Type B pancreatic cell (in vitro differentiated cells): Measurements from ENCODE around the gene TRIO. TPM values are rescaled to one million over a fixed set of nuclear protein-coding genes. Genes with fewer than 3 reads are reported as not detected.
"Not testable (repeated sequence)": the region's sequence is repeated elsewhere in the genome, so short reads cannot be mapped to it uniquely, and the experiment has no call there.

Experiments used
- DNase-seq: peaks from one replicate; pipeline ENCODE4 v3.0.0; 2021; ENCODE audit warnings: mixed read lengths; ENCODE audit not compliant: unreplicated experiment; ENCODE audit errors: extremely low spot score
- H3K27ac Mint-ChIP-seq: 2 replicates; pipeline ENCODE4 v1.8.0; 2021; ENCODE audit warnings: mild to moderate bottlenecking, mixed read lengths
- H3K27me3 Mint-ChIP-seq: 2 replicates; pipeline ENCODE4 v1.8.0; 2021; ENCODE audit warnings: mixed read lengths
- H3K36me3 Mint-ChIP-seq: 2 replicates; pipeline ENCODE4 v1.8.0; 2021; ENCODE audit warnings: mixed read lengths
- H3K4me1 Mint-ChIP-seq: one replicate; pipeline ENCODE4 v1.8.0; 2021; ENCODE audit warnings: mixed read lengths; ENCODE audit not compliant: unreplicated experiment
- H3K4me3 Mint-ChIP-seq: 2 replicates; pipeline ENCODE4 v1.8.0; 2021; ENCODE audit warnings: mild to moderate bottlenecking, mixed read lengths
- H3K9me3 Mint-ChIP-seq: 2 replicates; pipeline ENCODE4 v1.8.0; 2021; ENCODE audit warnings: mixed read lengths
- CTCF ChIP-seq: fragments of 200-600 bp; sonication (generic); conservative IDR thresholded peaks from 2 replicates; pipeline ENCODE4 v1.5.0; 2021; ENCODE audit warnings: antibody characterized with exemption, mild to moderate bottlenecking
- total RNA-seq: library from RNA; stranded (reverse); gene quantifications from 2 replicates; pipeline ENCODE4 v1.2.1, GENCODE V29; 2021; ENCODE audit warnings: low replicate concordance

Gene TRIO
- total RNA-seq, 1 donor from 2014 or later: 145 TPM

GRCh38 chr5:14534773-14535172 is 391.6 kb downstream of the TRIO start:
- peaks cover 3% of the 10 kb centered on the region for H3K27me3 Mint-ChIP-seq
- H3K4me1 Mint-ChIP-seq: peaks cover 7% of the 10 kb centered on the region
- no peaks in the 10 kb centered on the region for H3K36me3 Mint-ChIP-seq
- no peak overlapping the region for H3K27ac Mint-ChIP-seq
- DNase-seq: no peak
- no peak overlapping the region for H3K4me3 Mint-ChIP-seq
- no peak for TF ChIP-seq CTCF
- no peaks in the 10 kb centered on the region for H3K9me3 Mint-ChIP-seq

- H3K36me3 Mint-ChIP-seq: no peaks in the 10 kb centered on the region
- DNase-seq: no peak
- TF ChIP-seq CTCF: no peak
- H3K27ac Mint-ChIP-seq: no peak overlapping the region
- H3K27me3 Mint-ChIP-seq: peaks cover 2% of the 10 kb centered on the region
- no peak overlapping the region for H3K4me3 Mint-ChIP-seq
- H3K9me3 Mint-ChIP-seq: peaks cover 10% of the 10 kb centered on the region
- no peaks in the 10 kb centered on the region for H3K4me1 Mint-ChIP-seq
These were observed 402.2 kb downstream of the TRIO start for GRCh38 chr5:14545308-14545707.

DNA sequence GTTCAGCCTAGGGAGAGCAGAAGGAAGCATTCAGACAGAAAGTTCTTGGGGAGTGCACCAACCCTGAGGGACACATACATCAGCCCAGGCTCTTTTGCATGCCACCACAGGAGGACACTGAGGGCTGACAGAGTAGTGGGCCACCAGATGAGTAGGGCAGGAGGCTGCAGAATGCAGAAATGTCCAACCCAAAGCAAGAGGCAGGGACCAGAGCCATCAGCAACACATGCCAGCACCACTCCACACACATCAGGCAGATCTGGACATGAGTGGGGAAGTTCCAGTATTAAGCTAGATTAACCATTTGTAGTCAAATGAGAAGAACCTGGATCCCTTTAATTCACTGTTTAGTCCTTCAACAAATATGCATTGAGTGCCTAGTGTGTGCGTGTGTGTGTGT is 402.7 kb downstream of the TRIO start:
- DNase-seq: no peak
- peaks cover 10% of the 10 kb centered on the region for H3K9me3 Mint-ChIP-seq
- H3K27ac Mint-ChIP-seq: no peak overlapping the region
- H3K4me3 Mint-ChIP-seq: no peak overlapping the region
- no peak for TF ChIP-seq CTCF
- H3K4me1 Mint-ChIP-seq: no peaks in the 10 kb centered on the region
- H3K36me3 Mint-ChIP-seq: no peaks in the 10 kb centered on the region
- H3K27me3 Mint-ChIP-seq: peaks cover 6% of the 10 kb centered on the region

- TF ChIP-seq CTCF: no peak
- DNase-seq: no peak
- Mint-ChIP-seq H3K4me3 (no peak overlapping the region), H3K36me3 (no peaks in the 10 kb centered on the region), H3K27me3 (peaks cover 6% of the 10 kb centered on the region), H3K9me3 (peaks cover 5% of the 10 kb centered on the region), H3K27ac (no peak overlapping the region), H3K4me1 (no peaks in the 10 kb centered on the region)
These were observed 404.5 kb downstream of the TRIO start for GRCh38 chr5:14547666-14548065.

DNA sequence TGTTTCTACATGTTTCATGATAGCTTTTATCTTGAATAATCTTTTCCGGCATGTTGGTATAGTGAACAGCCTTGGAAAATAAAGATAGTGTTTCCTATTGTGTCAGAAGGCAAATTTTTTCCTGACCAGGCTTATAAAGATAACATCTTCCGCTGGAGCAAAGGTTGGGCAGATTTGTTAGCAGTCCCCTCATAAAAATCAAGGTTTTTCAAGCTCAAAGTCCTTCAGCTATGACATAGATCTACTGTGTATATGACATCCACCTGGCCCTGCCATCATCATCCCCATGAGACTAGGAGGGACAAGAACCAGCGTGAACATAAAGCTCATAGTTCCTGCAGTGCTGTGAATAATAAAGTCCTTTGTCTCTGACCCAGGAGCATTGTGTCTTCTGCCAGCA is 408.1 kb downstream of the TRIO start:
- Mint-ChIP-seq H3K27me3 (peaks cover 9% of the 10 kb centered on the region), H3K4me1 (no peaks in the 10 kb centered on the region), H3K27ac (no peak overlapping the region), H3K36me3 (no peaks in the 10 kb centered on the region), H3K9me3 (peaks cover 5% of the 10 kb centered on the region), H3K4me3 (no peak overlapping the region)
- no peak for DNase-seq
- no peak for TF ChIP-seq CTCF

DNA sequence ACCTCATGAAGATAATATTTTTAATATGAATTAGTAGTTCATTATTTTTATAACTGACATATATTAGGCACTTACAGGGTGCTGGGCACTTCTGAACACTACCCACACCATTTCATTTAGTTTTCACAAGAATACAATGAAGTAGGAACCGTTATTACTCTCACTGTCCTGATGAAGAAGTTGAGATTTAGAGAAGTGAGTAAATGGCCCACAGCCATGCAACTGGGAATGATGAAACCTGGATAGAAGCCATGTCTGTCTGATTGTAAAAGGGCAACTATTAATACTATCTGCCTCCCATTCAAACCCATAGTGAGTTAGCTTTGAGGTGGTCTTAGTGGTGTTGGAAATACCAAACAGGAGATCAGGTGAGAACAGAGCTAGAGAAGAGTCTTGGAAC is 408.9 kb downstream of the TRIO start:
- no peaks in the 10 kb centered on the region for H3K36me3 Mint-ChIP-seq
- no peak for TF ChIP-seq CTCF
- peaks cover 9% of the 10 kb centered on the region for H3K27me3 Mint-ChIP-seq
- peaks cover 5% of the 10 kb centered on the region for H3K9me3 Mint-ChIP-seq
- H3K4me3 Mint-ChIP-seq: no peak overlapping the region
- H3K27ac Mint-ChIP-seq: no peak overlapping the region
- DNase-seq: no peak
- H3K4me1 Mint-ChIP-seq: no peaks in the 10 kb centered on the region

DNA sequence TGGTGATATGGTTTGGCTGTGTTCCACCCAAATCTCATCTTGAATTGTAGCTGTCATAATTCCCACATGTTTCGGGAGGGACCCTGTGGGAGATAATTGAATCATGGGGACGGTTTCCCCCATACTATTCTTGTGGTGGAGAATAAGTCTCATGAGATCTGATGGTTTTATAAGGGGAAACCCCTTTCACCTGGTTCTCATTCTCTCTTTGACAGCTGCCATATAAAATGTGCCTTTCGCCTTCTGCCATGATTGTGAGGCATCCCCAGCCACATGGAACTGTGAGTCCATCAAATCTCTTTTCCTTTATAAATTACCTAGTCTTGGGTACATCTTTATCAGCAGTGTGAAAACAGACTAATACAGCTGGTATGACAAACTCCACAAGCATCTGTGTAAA is 411.1 kb downstream of the TRIO start:
- not testable (repeated sequence) for H3K36me3 Mint-ChIP-seq, H3K4me1 Mint-ChIP-seq, DNase-seq, H3K9me3 Mint-ChIP-seq, H3K27ac Mint-ChIP-seq, H3K27me3 Mint-ChIP-seq, H3K4me3 Mint-ChIP-seq
